GM12878 (cell line): ENCODE measurements around the gene SH3BGRL3. TPM values are rescaled to one million over a fixed set of nuclear protein-coding genes. Genes with fewer than 3 reads are reported as not detected.

Source experiments
- ATAC-seq: fragments of 200-7000 bp; cut with Tn5 transposase; 3 replicates; pipeline ENCODE4 v1.9.1; 2020; ENCODE audit warnings: mild to moderate bottlenecking, moderate library complexity
- BruUV-seq: library from RNA; stranded (reverse); fragments of 400-500 nt; replicated peaks from 2 replicates; lab custom pipeline; 2021; lab: Mats Ljungman, UMichigan
- CTCF ChIA-PET: fragments of 300-600 bp; sonication (Branson Sonifier 250); formaldehyde crosslinking; extraction: SDS; loops from one replicate; lab custom pipeline; 2021; ENCODE audit warnings: inconsistent platforms; lab: Yijun Ruan, JAX
- POLR2A ChIA-PET: fragments of 350-600 bp; formaldehyde crosslinking; extraction: SDS; loops from one replicate; lab custom pipeline; 2021; ENCODE audit warnings: inconsistent platforms; lab: Charles Lee
- RAD21 ChIA-PET: fragments of 300-600 bp; sonication (Branson Sonifier 250); formaldehyde crosslinking; loops from one replicate; lab custom pipeline; 2023; ENCODE audit warnings: antibody characterized with exemption; ENCODE audit not compliant: unreplicated experiment; lab: Charles Lee
- SMC1A ChIA-PET: fragments of 300-600 bp; sonication (Branson Sonifier 250); formaldehyde crosslinking; loops from one replicate; lab custom pipeline; 2023; ENCODE audit not compliant: unreplicated experiment, uncharacterized antibody; lab: Charles Lee
- DNase-seq: peaks from one replicate; pipeline ENCODE4 v3.0.0-alpha.2; 2011; ENCODE audit warnings: low read depth, low spot score
- FAIRE-seq: peaks from 3 replicates; lab custom pipeline; 2011; peaks lifted over from hg19 to GRCh38; lab: Jason Lieb, UNC
- H2AFZ ChIP-seq: 2 replicates; pipeline ENCODE4 v1.6.0; 2011; ENCODE audit warnings: low read depth, low read length, control low read depth; ENCODE audit not compliant: control insufficient read depth
- H3K27ac ChIP-seq: 2 replicates; pipeline ENCODE4 v1.5.1; 2011; ENCODE audit warnings: control low read depth; ENCODE audit not compliant: control insufficient read depth, insufficient read depth
- H3K27me3 ChIP-seq, 2 experiments: replicated peaks in 1 of 2; 2 replicates each; pipeline versions ENCODE4 v1.6.0 to v1.6.1; 2011; ENCODE audit warnings: low read length in 1 of 2; ENCODE audit not compliant: control insufficient read depth in 2 of 2, insufficient read depth in 2 of 2
- H3K36me3 ChIP-seq, 2 experiments: 2 replicates each; pipeline ENCODE4 v1.5.1; 2011; ENCODE audit warnings: low read length in 1 of 2; ENCODE audit not compliant: control insufficient read depth in 2 of 2, insufficient read depth in 2 of 2
- H3K4me1 ChIP-seq: 2 replicates; pipeline ENCODE4 v1.6.1; 2011; ENCODE audit warnings: mild to moderate bottlenecking, low read length, moderate library complexity, mixed read lengths; ENCODE audit not compliant: control insufficient read depth, insufficient read depth
- H3K4me2 ChIP-seq: 2 replicates; pipeline ENCODE4 v1.6.0; 2011; ENCODE audit warnings: control low read depth; ENCODE audit not compliant: control insufficient read depth, insufficient read depth
- H3K4me3 ChIP-seq: fragments of 200-600 bp; sonication (generic); 2 replicates; pipeline ENCODE4 v1.5.1; 2016
- H3K79me2 ChIP-seq: 2 replicates; pipeline ENCODE4 v1.6.0; 2011; ENCODE audit warnings: low read length; ENCODE audit not compliant: control insufficient read depth, insufficient read depth
- H3K9ac ChIP-seq: 2 replicates; pipeline ENCODE4 v1.8.0; 2011; ENCODE audit warnings: low read length, control low read depth, mixed read lengths; ENCODE audit not compliant: control insufficient read depth, insufficient read depth
- H3K9me3 ChIP-seq: replicated peaks from 3 replicates; pipeline ENCODE4 v1.5.1; 2011; ENCODE audit warnings: mild to moderate bottlenecking, low read length; ENCODE audit not compliant: control insufficient read depth, insufficient read depth
- H4K20me1 ChIP-seq: 2 replicates; pipeline ENCODE4 v1.6.0; 2011; ENCODE audit not compliant: control insufficient read depth, insufficient read depth
- BMI1 ChIP-seq: fragments of 450-650 bp; IDR thresholded peaks from 2 replicates; pipeline ENCODE4 v1.6.1; 2016; ENCODE audit warnings: mild to moderate bottlenecking, moderate library complexity, borderline replicate concordance
- CBFB ChIP-seq: IDR thresholded peaks from 2 replicates; pipeline ENCODE4 v1.6.1; 2016; ENCODE audit warnings: antibody characterized with exemption, low read depth
- CBX5 ChIP-seq: sonication (generic); IDR thresholded peaks from 2 replicates; pipeline ENCODE4 v1.6.1; 2016; ENCODE audit warnings: low read depth, moderate library complexity, mild to moderate bottlenecking, inconsistent platforms
- EGR1 ChIP-seq, 2 experiments: IDR thresholded peaks; 1 replicate in 1 of 2; 2 replicates in 1 of 2; pipeline ENCODE4 v1.6.1; 2011 to 2012; ENCODE audit warnings: low read depth in 2 of 2, low read length in 2 of 2, borderline replicate concordance in 1 of 2, mild to moderate bottlenecking in 1 of 2, moderate library complexity in 1 of 2
- EP300 ChIP-seq, 2 experiments: fragments of 150-350 bp in 1 of 2; IDR thresholded peaks; 2 replicates each; pipeline ENCODE4 v1.6.1; 2011 to 2012; ENCODE audit warnings: low read depth in 2 of 2, low read length in 2 of 2, borderline replicate concordance in 1 of 2, improper control_type of control experiment in 1 of 2, inconsistent platforms in 1 of 2; ENCODE audit not compliant: control insufficient read depth in 1 of 2
- HDGF ChIP-seq: fragments of 450-650 bp; IDR thresholded peaks from 2 replicates; pipeline ENCODE4 v1.6.1; 2016; ENCODE audit warnings: antibody characterized with exemption
- IKZF1 ChIP-seq: fragments of 450-650 bp; conservative IDR thresholded peaks from 2 replicates; pipeline ENCODE4 v1.6.1; 2017; ENCODE audit warnings: antibody characterized with exemption, mild to moderate bottlenecking
- KLF5 ChIP-seq: fragments of 450-650 bp; IDR thresholded peaks from 2 replicates; pipeline ENCODE4 v1.6.1; 2014; ENCODE audit warnings: mild to moderate bottlenecking; ENCODE audit not compliant: partially characterized antibody
- MEF2B ChIP-seq: fragments of 450-650 bp; IDR thresholded peaks from 2 replicates; pipeline ENCODE4 v1.6.1; 2018; ENCODE audit warnings: mild to moderate bottlenecking, moderate library complexity; ENCODE audit not compliant: partially characterized antibody, poor library complexity, severe bottlenecking
- NFIC ChIP-seq: IDR thresholded peaks from 2 replicates; pipeline ENCODE4 v1.6.1; 2012; ENCODE audit warnings: low read depth, mild to moderate bottlenecking, inconsistent platforms, low read length, moderate library complexity
- PML ChIP-seq: IDR thresholded peaks from 2 replicates; pipeline ENCODE4 v1.6.1; 2012; ENCODE audit warnings: low read length, inconsistent platforms
- RCOR1 ChIP-seq: conservative IDR thresholded peaks from 2 replicates; pipeline ENCODE4 v1.6.1; 2012; ENCODE audit warnings: low read depth, low read length, improper control_type of control experiment
- YBX1 ChIP-seq: fragments of 450-650 bp; IDR thresholded peaks from 2 replicates; pipeline ENCODE4 v1.6.1; 2016; ENCODE audit warnings: antibody characterized with exemption
- WGBS: methylation state at CpG from one replicate; pipeline ENCODE4 v1.1.6; 2016; ENCODE audit warnings: low lambda C conversion rate; ENCODE audit not compliant: insufficient replicate concordance, insufficient coverage; ENCODE audit errors: missing lambda C conversion rate; 5-methylcytosine and 5-hydroxymethylcytosine counted together
- in situ Hi-C: fragments of 300-500 bp; cut with MboI; formaldehyde crosslinking; loops from 9 replicates; pipeline ENCODE4 v1.14.3; 2018; ENCODE audit warnings: mixed read lengths
- intact Hi-C: fragments of 100-400 bp; cut with micrococcal nuclease; formaldehyde crosslinking; loops from one replicate; pipeline ENCODE4 v1.14.2; 2022; ENCODE audit not compliant: unreplicated experiment
- polyA plus RNA-seq, 11 experiments: library from polyadenylated mRNA; depleted of rRNA in 4 of 11; unstranded in 6 of 11; stranded (reverse) in 5 of 11; fragments of >200 nt; fragmentation: Nextera tagmentation in 4 of 11; fragmentation: Illumina TruSeq in 1 of 11; extraction: Ambion mirVana in 4 of 11; extraction: Trizol in 1 of 11; gene quantifications; 1 replicate in 1 of 11; 2 replicates in 10 of 11; pipeline versions ENCODE4 v1.2.1 to v1.2.3, GENCODE V29; 2011 to 2016; ENCODE audit warnings: inconsistent platforms in 2 of 11, missing spikeins in 2 of 11, low read depth in 1 of 11
- total RNA-seq, 4 experiments: library from RNA; depleted of rRNA in 3 of 4; stranded (reverse); fragments of >200 nt in 3 of 4; fragmentation: Illumina TruSeq in 1 of 4; extraction: Trizol in 1 of 4; gene quantifications; 2 replicates each; pipeline versions ENCODE4 v1.2.1 to v1.2.3, GENCODE V29; 2013 to 2021
- TF ChIP-seq, protein P1 (sequence below): IDR thresholded peaks from 2 replicates; pipeline ENCODE4 v1.6.1; 2011; ENCODE audit warnings: low read depth, low read length, improper control_type of control experiment, borderline replicate concordance
- TF ChIP-seq, protein P2 (sequence below): IDR thresholded peaks from 2 replicates; pipeline ENCODE4 v1.6.1; 2012; ENCODE audit warnings: improper control_type of control experiment, low read depth, low read length; ENCODE audit not compliant: insufficient replicate concordance
- TF ChIP-seq, protein P3 (sequence below): fragments of 450-650 bp; IDR thresholded peaks from 2 replicates; pipeline ENCODE4 v1.6.1; 2016; ENCODE audit warnings: mild to moderate bottlenecking

SH3BGRL3 gene
- total and polyA plus RNA-seq, 10 of the 15 experiments (the other 5 are each of a cell fraction or from before 2014, with no cell fraction given): 39.7 to 390 (median 118) TPM

DNA sequence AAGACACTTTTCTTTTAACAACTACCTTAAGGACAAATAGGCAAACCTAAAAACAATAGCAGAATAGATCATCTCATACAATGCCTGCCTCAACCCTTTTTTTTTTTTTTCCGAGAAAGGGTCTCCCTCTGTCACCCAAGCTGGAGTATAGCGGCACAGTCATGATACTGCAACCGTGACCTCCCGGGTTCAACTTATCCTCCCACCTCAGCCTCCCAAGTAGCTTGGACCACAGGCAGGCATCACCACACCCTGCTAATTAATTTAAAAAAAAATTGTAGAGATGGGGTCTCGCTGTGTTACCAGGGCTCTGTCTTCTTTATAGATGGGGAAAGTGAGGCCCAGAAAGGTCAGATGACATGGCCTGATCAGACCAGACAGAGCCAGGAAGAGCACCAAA is 7.9 kb downstream of the SH3BGRL3 start:
- in situ Hi-C loops: loop anchor here (5.0 kb wide), 1 partner anchor 34 kb away; no protein-coding TSS in a partner anchor
- 41% methylated on average over 5 of the region's 5 CpGs for WGBS
- Histone ChIP-seq H4K20me1 (no peaks in the 10 kb centered on the region), H3K9me3 (no peaks in the 10 kb centered on the region), H3K27ac (peak overlapping the region; percentile 86), H3K4me2 (peak overlapping the region; percentile 49; the same call in 1 of the 2 replicates), H3K79me2 (no peaks in the 10 kb centered on the region), H3K36me3 (peaks cover 0 to 2% of the 10 kb centered on the region in 2 experiments; a peak in 1 of 4 replicates), H3K9ac (peak overlapping the region; percentile 49; the same call in 1 of the 2 replicates), H3K4me3 (peak overlapping the region; percentile 12; the same call in 1 of the 2 replicates), H3K4me1 (peaks cover 77% of the 10 kb centered on the region), H3K27me3 (no peaks in the 10 kb centered on the region), H2AFZ (0 out of 2 replicates have a peak overlapping the region, but pooled peaks have one; percentile 63)
- ChIA-PET RAD21 (interaction anchor here (1.1 to 8.7 kb wide), 13 partner anchors 8 to 144 kb away, joined by 3 to 477 read pairs (median 7); partner anchors contain the start of genes CD52, CEP85, DHDDS and SH3BGRL3), POLR2A (interaction anchor here (0.7 to 9.2 kb wide), 8 partner anchors 8 to 340 kb away, joined by 3 to 253 read pairs (median 7); partner anchors contain the start of genes CD52, SH3BGRL3 and UBXN11), SMC1A (interaction anchor here (0.9 to 11.1 kb wide), 13 partner anchors 8 to 145 kb away, joined by 3 to 474 read pairs (median 5); partner anchors contain the start of genes CD52, DHDDS and SH3BGRL3), CTCF (interaction anchor here (0.7 to 18.0 kb wide), 17 partner anchors 8 to 578 kb away, joined by 3 to 879 read pairs (median 7); partner anchors contain the start of genes CD52, CEP85, SH3BGRL3 and UBXN11)
- intact Hi-C loops: no loop called here
- no TSS peak for BruUV-seq
- DNase-seq (no peak), FAIRE-seq (no peak), ATAC-seq (no peak)
- no peak for TF ChIP-seq NFIC
- TF ChIP-seq HDGF: no peak
- TF ChIP-seq, protein P1, sequence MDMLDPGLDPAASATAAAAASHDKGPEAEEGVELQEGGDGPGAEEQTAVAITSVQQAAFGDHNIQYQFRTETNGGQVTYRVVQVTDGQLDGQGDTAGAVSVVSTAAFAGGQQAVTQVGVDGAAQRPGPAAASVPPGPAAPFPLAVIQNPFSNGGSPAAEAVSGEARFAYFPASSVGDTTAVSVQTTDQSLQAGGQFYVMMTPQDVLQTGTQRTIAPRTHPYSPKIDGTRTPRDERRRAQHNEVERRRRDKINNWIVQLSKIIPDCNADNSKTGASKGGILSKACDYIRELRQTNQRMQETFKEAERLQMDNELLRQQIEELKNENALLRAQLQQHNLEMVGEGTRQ: no peak
- no peak for TF ChIP-seq EGR1 (IDR thresholded peaks at IDR 0.05; ENCODE audit: borderline replicate concordance in 1 of 2, low read depth in 2 of 2, low read length in 2 of 2)
- no peak for TF ChIP-seq EP300 (IDR thresholded peaks at IDR 0.05; ENCODE audit: borderline replicate concordance in 1 of 2, control insufficient read depth in 1 of 2, low read depth in 2 of 2, low read length in 2 of 2)
- no peak for TF ChIP-seq KLF5
- no peak for TF ChIP-seq IKZF1
- TF ChIP-seq MEF2B: no peak
- TF ChIP-seq YBX1: no peak
- TF ChIP-seq BMI1: no peak
- no peak for TF ChIP-seq PML
- TF ChIP-seq, protein P2, sequence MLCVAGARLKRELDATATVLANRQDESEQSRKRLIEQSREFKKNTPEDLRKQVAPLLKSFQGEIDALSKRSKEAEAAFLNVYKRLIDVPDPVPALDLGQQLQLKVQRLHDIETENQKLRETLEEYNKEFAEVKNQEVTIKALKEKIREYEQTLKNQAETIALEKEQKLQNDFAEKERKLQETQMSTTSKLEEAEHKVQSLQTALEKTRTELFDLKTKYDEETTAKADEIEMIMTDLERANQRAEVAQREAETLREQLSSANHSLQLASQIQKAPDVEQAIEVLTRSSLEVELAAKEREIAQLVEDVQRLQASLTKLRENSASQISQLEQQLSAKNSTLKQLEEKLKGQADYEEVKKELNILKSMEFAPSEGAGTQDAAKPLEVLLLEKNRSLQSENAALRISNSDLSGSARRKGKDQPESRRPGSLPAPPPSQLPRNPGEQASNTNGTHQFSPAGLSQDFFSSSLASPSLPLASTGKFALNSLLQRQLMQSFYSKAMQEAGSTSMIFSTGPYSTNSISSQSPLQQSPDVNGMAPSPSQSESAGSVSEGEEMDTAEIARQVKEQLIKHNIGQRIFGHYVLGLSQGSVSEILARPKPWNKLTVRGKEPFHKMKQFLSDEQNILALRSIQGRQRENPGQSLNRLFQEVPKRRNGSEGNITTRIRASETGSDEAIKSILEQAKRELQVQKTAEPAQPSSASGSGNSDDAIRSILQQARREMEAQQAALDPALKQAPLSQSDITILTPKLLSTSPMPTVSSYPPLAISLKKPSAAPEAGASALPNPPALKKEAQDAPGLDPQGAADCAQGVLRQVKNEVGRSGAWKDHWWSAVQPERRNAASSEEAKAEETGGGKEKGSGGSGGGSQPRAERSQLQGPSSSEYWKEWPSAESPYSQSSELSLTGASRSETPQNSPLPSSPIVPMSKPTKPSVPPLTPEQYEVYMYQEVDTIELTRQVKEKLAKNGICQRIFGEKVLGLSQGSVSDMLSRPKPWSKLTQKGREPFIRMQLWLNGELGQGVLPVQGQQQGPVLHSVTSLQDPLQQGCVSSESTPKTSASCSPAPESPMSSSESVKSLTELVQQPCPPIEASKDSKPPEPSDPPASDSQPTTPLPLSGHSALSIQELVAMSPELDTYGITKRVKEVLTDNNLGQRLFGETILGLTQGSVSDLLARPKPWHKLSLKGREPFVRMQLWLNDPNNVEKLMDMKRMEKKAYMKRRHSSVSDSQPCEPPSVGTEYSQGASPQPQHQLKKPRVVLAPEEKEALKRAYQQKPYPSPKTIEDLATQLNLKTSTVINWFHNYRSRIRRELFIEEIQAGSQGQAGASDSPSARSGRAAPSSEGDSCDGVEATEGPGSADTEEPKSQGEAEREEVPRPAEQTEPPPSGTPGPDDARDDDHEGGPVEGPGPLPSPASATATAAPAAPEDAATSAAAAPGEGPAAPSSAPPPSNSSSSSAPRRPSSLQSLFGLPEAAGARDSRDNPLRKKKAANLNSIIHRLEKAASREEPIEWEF: no peak
- no peak for TF ChIP-seq CBX5
- no peak for TF ChIP-seq CBFB
- TF ChIP-seq RCOR1: no peak
- TF ChIP-seq, protein P3, sequence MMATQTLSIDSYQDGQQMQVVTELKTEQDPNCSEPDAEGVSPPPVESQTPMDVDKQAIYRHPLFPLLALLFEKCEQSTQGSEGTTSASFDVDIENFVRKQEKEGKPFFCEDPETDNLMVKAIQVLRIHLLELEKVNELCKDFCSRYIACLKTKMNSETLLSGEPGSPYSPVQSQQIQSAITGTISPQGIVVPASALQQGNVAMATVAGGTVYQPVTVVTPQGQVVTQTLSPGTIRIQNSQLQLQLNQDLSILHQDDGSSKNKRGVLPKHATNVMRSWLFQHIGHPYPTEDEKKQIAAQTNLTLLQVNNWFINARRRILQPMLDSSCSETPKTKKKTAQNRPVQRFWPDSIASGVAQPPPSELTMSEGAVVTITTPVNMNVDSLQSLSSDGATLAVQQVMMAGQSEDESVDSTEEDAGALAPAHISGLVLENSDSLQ: no peak
